Stimulated activated CD4-positive, alpha-beta T cell treated with anti-CD3 and anti-CD28 coated beads, TNF-alpha, amount 100 ng/mL, for 1 hour (primary cell): Measurements from ENCODE around the gene DLG2.
A peak's percentile ranks its signal among the peaks of the same experiment; 100 is the strongest.
"Not testable (repeated sequence)": the region's sequence is repeated elsewhere in the genome, so short reads cannot be mapped to it uniquely, and the experiment has no call there.

Experiments used
- DNase-seq, 3 donors: peaks; one replicate each; pipeline ENCODE4 v3.0.0-alpha.2; 2020; ENCODE audit warnings: low read depth in 3 of 3, low spot score in 1 of 3

DLG2 gene

GRCh38 chr11:85627332-85627997, at the start of gene DLG2:
Gene DLG2 (minus strand): TSS chr11:85627344.
- DNase-seq, result no peak

- DNase-seq, result no peak
Observed at GRCh38 chr11:85673393-85673792, 46.2 kb upstream of the DLG2 start.

GRCh38 chr11:85672105-85672902, 45.2 kb upstream of the DLG2 start:
- no peak for DNase-seq

GRCh38 chr11:85670949-85671663, 44.0 kb upstream of the DLG2 start:
- DNase-seq, result not testable (repeated sequence)

- no peak for DNase-seq
Observed at GRCh38 chr11:85668157-85668556, 41.0 kb upstream of the DLG2 start.

- no peak for DNase-seq
Observed at GRCh38 chr11:85666687-85667086, 39.5 kb upstream of the DLG2 start.

GRCh38 chr11:85665733-85666132, 38.6 kb upstream of the DLG2 start:
- DNase-seq, result no peak

GRCh38 chr11:85664615-85665481, 37.7 kb upstream of the DLG2 start, which contains the start of gene CREBZF:
Gene CREBZF (minus strand): TSS chr11:85665129. CDS start chr11:85664875, 254 bp downstream.
- peak; percentile 76 to 91 (median 85) for DNase-seq

- DNase-seq, result peak; percentile 76 to 83 (median 77)
Observed at GRCh38 chr11:85663753-85664614, 36.8 kb upstream of the DLG2 start.

GRCh38 chr11:85663080-85663752, 36.1 kb upstream of the DLG2 start:
- no peak for DNase-seq

GRCh38 chr11:85661972-85662664, 35.0 kb upstream of the DLG2 start:
- DNase-seq, result no peak

GRCh38 chr11:85658180-85658579, 31.0 kb upstream of the DLG2 start:
- no peak for DNase-seq

GRCh38 chr11:85656777-85657176, 29.6 kb upstream of the DLG2 start:
- no peak for DNase-seq

GRCh38 chr11:85654343-85654742, 27.2 kb upstream of the DLG2 start:
- not testable (repeated sequence) for DNase-seq

GRCh38 chr11:85652786-85653447, 25.8 kb upstream of the DLG2 start:
- DNase-seq, result no peak

- DNase-seq, result no peak
Observed at GRCh38 chr11:85651118-85651517, 24.0 kb upstream of the DLG2 start.

GRCh38 chr11:85647604-85648299, 20.6 kb upstream of the DLG2 start, which contains the start of gene TMEM126A:
Gene TMEM126A (plus strand): TSS chr11:85647967. CDS start chr11:85650256, 2,289 bp downstream.
- peak; percentile 70 to 89 (median 72) for DNase-seq
